SK-N-SH (cell line): ENCODE data around the gene FRK. TPM values are rescaled to one million over a fixed set of nuclear protein-coding genes. Genes with fewer than 3 reads are reported as not detected.

Experiments
- CTCF ChIA-PET: fragments of 300-600, 350-600 bp; formaldehyde crosslinking; extraction: SDS; loops from one replicate; lab custom pipeline; 2021; lab: Yijun Ruan, JAX
- POLR2A ChIA-PET: fragments of 350-600 bp; sonication (Branson Sonifier 250); formaldehyde crosslinking; extraction: SDS; loops from one replicate; lab custom pipeline; 2020; ENCODE audit warnings: antibody characterized with exemption, inconsistent platforms; lab: Yijun Ruan, JAX
- DNase-seq: peaks from one replicate; pipeline ENCODE4 v3.0.0; 2012
- H2AFZ ChIP-seq: fragments of 200-600 bp; sonication (generic); 2 replicates; pipeline ENCODE4 v1.8.1; 2016; ENCODE audit warnings: antibody characterized with exemption, mild to moderate bottlenecking, low read depth
- H3F3A ChIP-seq: fragments of 200-600 bp; sonication (generic); replicated peaks from 2 replicates; pipeline ENCODE3; 2016; ENCODE audit warnings: antibody characterized with exemption, mild to moderate bottlenecking; ENCODE audit not compliant: insufficient read depth
- H3K27ac ChIP-seq, 2 experiments: fragments of 200-500 bp in 1 of 2; fragments of 200-600 bp in 1 of 2; sonication (Bioruptor generic) in 1 of 2; sonication (generic), shearing (Covaris generic) in 1 of 2; 2 replicates each; pipeline versions ENCODE4 v1.5.1 to v1.6.1; 2014 to 2016; ENCODE audit warnings: low read depth in 2 of 2, inconsistent platforms in 1 of 2, low read length in 1 of 2, mild to moderate bottlenecking in 1 of 2, mixed read lengths in 1 of 2
- H3K27me3 ChIP-seq: fragments of 200-600 bp; sonication (generic), shearing (Covaris generic); 2 replicates; pipeline ENCODE4 v1.6.1; 2016; ENCODE audit warnings: mixed run types; ENCODE audit not compliant: insufficient read depth
- H3K36me3 ChIP-seq, 2 experiments: fragments of 200-500 bp in 1 of 2; fragments of 200-600 bp in 1 of 2; sonication (Bioruptor generic) in 1 of 2; sonication (generic) in 1 of 2; replicated peaks in 1 of 2; 2 replicates each; pipeline versions ENCODE3 to v1.5.1; 2014 to 2016; ENCODE audit warnings: low read length in 1 of 2, mild to moderate bottlenecking in 1 of 2; ENCODE audit not compliant: insufficient read depth in 2 of 2, control insufficient read depth in 1 of 2
- H3K4me1 ChIP-seq, 2 experiments: fragments of 200-500 bp in 1 of 2; fragments of 200-600 bp in 1 of 2; sonication (Bioruptor generic) in 1 of 2; sonication (generic), shearing (Covaris generic) in 1 of 2; 2 replicates each; pipeline versions ENCODE4 v1.5.1 to v1.6.1; 2014 to 2016; ENCODE audit warnings: low read depth in 1 of 2, low read length in 1 of 2, mixed run types in 1 of 2; ENCODE audit not compliant: insufficient read depth in 2 of 2, control insufficient read depth in 1 of 2
- H3K4me2 ChIP-seq: fragments of 200-600 bp; sonication (generic), shearing (Covaris generic); 2 replicates; pipeline ENCODE4 v1.6.1; 2017; ENCODE audit warnings: mixed run types
- H3K4me3 ChIP-seq, 2 experiments: fragments of 200-500 bp in 1 of 2; fragments of 200-600 bp in 1 of 2; sonication (Bioruptor generic) in 1 of 2; sonication (generic), shearing (Covaris generic) in 1 of 2; 2 replicates each; pipeline versions ENCODE4 v1.5.1 to v1.8.1; 2014 to 2016; ENCODE audit warnings: low read depth in 2 of 2, inconsistent platforms in 1 of 2, low read length in 1 of 2, mild to moderate bottlenecking in 1 of 2, mixed read lengths in 1 of 2, moderate library complexity in 1 of 2
- H3K79me2 ChIP-seq: fragments of 200-600 bp; sonication (generic); 2 replicates; pipeline ENCODE4 v1.8.1; 2017; ENCODE audit warnings: mild to moderate bottlenecking; ENCODE audit not compliant: insufficient read depth
- H3K9ac ChIP-seq: fragments of 200-600 bp; sonication (generic); 2 replicates; pipeline ENCODE4 v1.6.1; 2017; ENCODE audit warnings: mixed run types
- H3K9me2 ChIP-seq: fragments of 200-600 bp; sonication (generic); 2 replicates; pipeline ENCODE4 v1.6.1; 2017; ENCODE audit warnings: mixed run types
- H3K9me3 ChIP-seq: fragments of 200-600 bp; sonication (generic); 2 replicates; pipeline ENCODE4 v1.6.1; 2017; ENCODE audit warnings: mixed run types, mild to moderate bottlenecking, moderate library complexity
- H4K20me1 ChIP-seq: fragments of 200-600 bp; sonication (generic); 2 replicates; pipeline ENCODE4 v1.6.1; 2017; ENCODE audit warnings: mild to moderate bottlenecking, mixed run types; ENCODE audit not compliant: insufficient read depth
- CHD2 ChIP-seq: fragments of 150-350 bp; IDR thresholded peaks from 2 replicates; pipeline ENCODE4 v1.6.1; 2018; ENCODE audit warnings: low read length; ENCODE audit not compliant: partially characterized antibody
- EZH2phosphoT487 ChIP-seq: fragments of 200-600 bp; sonication (generic); IDR thresholded peaks from 2 replicates; pipeline ENCODE4 v1.6.1; 2017; ENCODE audit warnings: low read depth, mixed run types, mild to moderate bottlenecking, antibody characterized with exemption, moderate library complexity, borderline replicate concordance
- FOXM1 ChIP-seq: IDR thresholded peaks from 2 replicates; pipeline ENCODE4 v1.4.0; 2012; ENCODE audit warnings: low read depth, mild to moderate bottlenecking
- GABPA ChIP-seq: IDR thresholded peaks from 2 replicates; pipeline ENCODE4 v1.4.0; 2012; ENCODE audit warnings: low read depth, mild to moderate bottlenecking
- JUND ChIP-seq: IDR thresholded peaks from 2 replicates; pipeline ENCODE4 v1.4.0; 2012
- MAX ChIP-seq: IDR thresholded peaks from 2 replicates; pipeline ENCODE4 v1.4.0; 2012; ENCODE audit warnings: low read depth
- NRF1 ChIP-seq: IDR thresholded peaks from 2 replicates; pipeline ENCODE4 v1.6.1; 2012; ENCODE audit warnings: low read depth, mild to moderate bottlenecking, low read length
- PBX3 ChIP-seq: IDR thresholded peaks from 2 replicates; pipeline ENCODE4; 2012
- RAD21 ChIP-seq: IDR thresholded peaks from 2 replicates; pipeline ENCODE4 v1.6.1; 2012; ENCODE audit warnings: mild to moderate bottlenecking, low read length
- RCOR1 ChIP-seq: fragments of 150-350 bp; IDR thresholded peaks from 2 replicates; pipeline ENCODE4 v1.6.1; 2017; ENCODE audit warnings: antibody characterized with exemption, low read length
- REST ChIP-seq: IDR thresholded peaks from 2 replicates; pipeline ENCODE4 v1.6.1; 2012; ENCODE audit warnings: mild to moderate bottlenecking, low read depth, low read length, moderate library complexity
- RXRA ChIP-seq: IDR thresholded peaks from 2 replicates; pipeline ENCODE4 v1.4.0; 2012; ENCODE audit warnings: low read depth, mild to moderate bottlenecking, borderline replicate concordance
- SMC3 ChIP-seq: IDR thresholded peaks from 2 replicates; pipeline ENCODE4 v1.6.1; 2012; ENCODE audit warnings: low read depth, low read length, improper control_type of control experiment
- TAF1 ChIP-seq: IDR thresholded peaks from 2 replicates; pipeline ENCODE4 v1.6.1; 2012; ENCODE audit warnings: low read depth, mild to moderate bottlenecking, low read length, moderate library complexity, borderline replicate concordance
- ZBTB33 ChIP-seq: IDR thresholded peaks from 2 replicates; pipeline ENCODE4 v1.4.0; 2012; ENCODE audit warnings: low read depth, borderline replicate concordance
- polyA plus RNA-seq, 3 experiments: library from polyadenylated mRNA; depleted of rRNA; stranded (reverse); fragments of >200 nt; gene quantifications; 2 replicates each; pipeline ENCODE4 v1.2.3, GENCODE V29; 2012
- TF ChIP-seq, protein P1 (sequence below): fragments of 150-350 bp; IDR thresholded peaks from 2 replicates; pipeline ENCODE4 v1.6.1; 2017; ENCODE audit warnings: antibody characterized with exemption, low read length, low read depth, borderline replicate concordance
- TF ChIP-seq, protein P2 (sequence below): IDR thresholded peaks from 2 replicates; pipeline ENCODE4 v1.4.0; 2012; ENCODE audit warnings: low read depth, borderline replicate concordance

FRK gene
- polyA plus RNA-seq, 1 of the 3 experiments (the other 2 are of a cell fraction) = under 0.01 TPM

DNA sequence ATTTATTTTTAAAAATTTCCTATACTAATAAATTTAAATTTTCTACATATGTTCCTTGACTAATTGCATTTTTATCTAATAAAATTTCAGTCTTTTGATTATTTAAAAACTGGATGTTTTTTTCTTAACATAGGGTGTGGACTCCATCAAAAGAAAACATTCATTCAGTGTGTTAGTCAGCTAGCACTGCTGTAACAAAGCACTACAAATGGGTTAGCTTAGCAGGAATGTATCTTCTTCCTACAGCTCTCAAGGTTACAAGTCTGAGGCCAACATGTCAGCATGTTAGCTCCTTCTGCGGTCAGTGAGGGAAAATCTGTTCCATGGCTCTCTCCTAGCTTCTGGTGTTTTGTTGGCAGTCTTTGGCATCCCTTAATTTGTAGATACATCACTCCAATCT is 32.5 kb downstream of the FRK start (continued):
- no peak for TF ChIP-seq ZBTB33

GRCh38 chr6:116027801-116028200 is 32.9 kb downstream of the FRK start:
- Histone ChIP-seq H4K20me1 (no peaks in the 10 kb centered on the region), H3K27ac (no peak overlapping the region), H3K4me3 (no peak overlapping the region), H3K9me3 (no peaks in the 10 kb centered on the region), H3K36me3 (no peaks in the 10 kb centered on the region), H3K4me1 (no peaks in the 10 kb centered on the region; a peak in 1 of 4 replicates), H3K4me2 (no peak overlapping the region), H3K9me2 (no peaks in the 10 kb centered on the region), H3F3A (no peaks in the 10 kb centered on the region), H3K79me2 (no peaks in the 10 kb centered on the region), H3K9ac (no peak overlapping the region), H3K27me3 (no peaks in the 10 kb centered on the region), H2AFZ (no peak overlapping the region)
- ChIA-PET CTCF (interaction anchor here (0.5 to 1.1 kb wide), 3 partner anchors 8 to 1464 kb away, joined by 3 read pairs; no protein-coding TSS in a partner anchor), POLR2A (no interaction called here)
- TF ChIP-seq SMC3 (no peak), RXRA (no peak), RCOR1 (no peak), RAD21 (no peak), TAF1 (no peak), FOXM1 (no peak), GABPA (no peak), CHD2 (no peak)
- TF ChIP-seq, protein P1, sequence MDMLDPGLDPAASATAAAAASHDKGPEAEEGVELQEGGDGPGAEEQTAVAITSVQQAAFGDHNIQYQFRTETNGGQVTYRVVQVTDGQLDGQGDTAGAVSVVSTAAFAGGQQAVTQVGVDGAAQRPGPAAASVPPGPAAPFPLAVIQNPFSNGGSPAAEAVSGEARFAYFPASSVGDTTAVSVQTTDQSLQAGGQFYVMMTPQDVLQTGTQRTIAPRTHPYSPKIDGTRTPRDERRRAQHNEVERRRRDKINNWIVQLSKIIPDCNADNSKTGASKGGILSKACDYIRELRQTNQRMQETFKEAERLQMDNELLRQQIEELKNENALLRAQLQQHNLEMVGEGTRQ = no peak
- no peak for DNase-seq

- no peaks in the 10 kb centered on the region for H3K9me2 ChIP-seq
- no peak overlapping the region for H2AFZ ChIP-seq
- no peaks in the 10 kb centered on the region for H3K79me2 ChIP-seq
- ChIA-PET POLR2A (no interaction called here), CTCF (interaction anchor here (0.6 kb wide), 1 partner anchor 88 kb away, joined by 3 read pairs; no protein-coding TSS in a partner anchor)
- H3K27me3 ChIP-seq = no peaks in the 10 kb centered on the region
- no peak for DNase-seq
- no peak overlapping the region for H3K27ac ChIP-seq
- no peak overlapping the region for H3K4me2 ChIP-seq
- no peak overlapping the region for H3K4me3 ChIP-seq
- no peaks in the 10 kb centered on the region for H3K36me3 ChIP-seq
- no peak overlapping the region for H3K9ac ChIP-seq
- H3K4me1 ChIP-seq = no peaks in the 10 kb centered on the region; a peak in 1 of 4 replicates
- no peaks in the 10 kb centered on the region for H3K9me3 ChIP-seq
- H4K20me1 ChIP-seq = no peaks in the 10 kb centered on the region
- H3F3A ChIP-seq = no peaks in the 10 kb centered on the region
- TF ChIP-seq MAX (no peak), PBX3 (no peak), NRF1 (no peak), REST (no peak), EZH2phosphoT487 (no peak), JUND (no peak)
- TF ChIP-seq, protein P2, sequence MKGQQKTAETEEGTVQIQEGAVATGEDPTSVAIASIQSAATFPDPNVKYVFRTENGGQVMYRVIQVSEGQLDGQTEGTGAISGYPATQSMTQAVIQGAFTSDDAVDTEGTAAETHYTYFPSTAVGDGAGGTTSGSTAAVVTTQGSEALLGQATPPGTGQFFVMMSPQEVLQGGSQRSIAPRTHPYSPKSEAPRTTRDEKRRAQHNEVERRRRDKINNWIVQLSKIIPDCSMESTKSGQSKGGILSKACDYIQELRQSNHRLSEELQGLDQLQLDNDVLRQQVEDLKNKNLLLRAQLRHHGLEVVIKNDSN = no peak
Measured at GRCh38 chr6:116025405-116025804, 35.3 kb downstream of the FRK start.
